Right cardiac atrium (tissue), 5 donors: ENCODE data around the gene CMKLR1. TPM values are rescaled to one million over a fixed set of nuclear protein-coding genes. Genes with fewer than 3 reads are reported as not detected.

ENCODE experiments used
- ATAC-seq, 2 donors: fragments of 200-7000 bp; cut with Tn5 transposase; one replicate each; pipeline versions ENCODE4 v1.8.0 to v1.9.1; 2020; ENCODE audit warnings: moderate library complexity in 2 of 2, mild to moderate bottlenecking in 1 of 2
- DNase-seq, 3 donors: peaks; one replicate each; pipeline ENCODE4 v3.0.0-alpha.2; 2020
- H3K27ac ChIP-seq: one replicate; pipeline ENCODE4 v1.5.1; 2013; ENCODE audit warnings: mild to moderate bottlenecking, low read length, control low read depth, moderate library complexity
- H3K27me3 ChIP-seq: one replicate; pipeline ENCODE4 v1.6.1; 2013; ENCODE audit not compliant: control insufficient read depth, insufficient read depth
- H3K4me1 ChIP-seq: one replicate; pipeline ENCODE4 v1.6.1; 2013; ENCODE audit warnings: low read length; ENCODE audit not compliant: control insufficient read depth, insufficient read depth
- H3K4me3 ChIP-seq: one replicate; pipeline ENCODE4 v1.5.1; 2013; ENCODE audit warnings: low read length, control low read depth
- H3K9me3 ChIP-seq: one replicate; pipeline ENCODE4 v1.6.1; 2013; ENCODE audit warnings: low read length; ENCODE audit not compliant: control insufficient read depth
- WGBS: extraction: QIAGEN DNeasy Blood & Tissue Kit; methylation state at CpG from one replicate; pipeline ENCODE4 v1.1.7; 2013; 5-methylcytosine and 5-hydroxymethylcytosine counted together
- intact Hi-C, 4 donors: fragments of 100-400 bp; cut with DNase I; formaldehyde crosslinking; loops; one replicate each; pipeline versions ENCODE4 v1.11.0 to v1.14.0; 2022 to 2023
- polyA plus RNA-seq: library from polyadenylated mRNA; stranded (reverse); fragments of 200-250 nt; gene quantifications from one replicate; pipeline ENCODE4 v1.2.3, GENCODE V29; 2013
- total RNA-seq, 4 donors: library from RNA; stranded (reverse); fragmentation: NEBNext Ultra II Directional; extraction: Animal tissue kit (Norgen Biotek cat#: 25700); gene quantifications; one replicate each; pipeline ENCODE4 v1.2.1, GENCODE V29; 2021
- donor health status: healthy with polysubstance abuse.
- donor health status: DM: no; HTN: yes; CAD: no.
- donor health status: DM: no; HTN: no; CAD: no.
- donor health status: DM: no; HTN: yes; CAD: no; lungs with severe emphysema.
- donor health status: DM: yes; HTN: yes; CAD: no.

The CMKLR1 gene
- total and polyA plus RNA-seq, 5 donors: 1.6 to 17.9 (median 7.8) TPM

- intact Hi-C loops: no loop called here
- ATAC-seq: peak in 1 of 2 donors; percentile 52
- Histone ChIP-seq H3K4me1 (no peaks in the 10 kb centered on the region), H3K9me3 (no peaks in the 10 kb centered on the region), H3K27me3 (no peaks in the 10 kb centered on the region), H3K4me3 (no peak overlapping the region), H3K27ac (no peak overlapping the region)
- WGBS: 47% methylated on average over 2 of the region's 2 CpGs
- no peak for DNase-seq
These were observed 68.9 kb downstream of the CMKLR1 start for GRCh38 chr12:108270035-108270848.

GRCh38 chr12:108269224-108269623 is 69.9 kb downstream of the CMKLR1 start:
- 89% methylated on average over 1 of the region's 1 CpG for WGBS
- intact Hi-C loops: no loop called here
- Histone ChIP-seq H3K27ac (no peak overlapping the region), H3K9me3 (no peaks in the 10 kb centered on the region), H3K4me1 (no peaks in the 10 kb centered on the region), H3K27me3 (no peaks in the 10 kb centered on the region), H3K4me3 (no peak overlapping the region)
- DNase-seq (no peak), ATAC-seq (no peak)

- 28% methylated on average over 1 of the region's 1 CpG for WGBS
- intact Hi-C loops: no loop called here
- DNase-seq (no peak), ATAC-seq (no peak)
- no peaks in the 10 kb centered on the region for H3K9me3 ChIP-seq
- no peaks in the 10 kb centered on the region for H3K4me1 ChIP-seq
- H3K27ac ChIP-seq: no peak overlapping the region
- H3K4me3 ChIP-seq: no peak overlapping the region
- H3K27me3 ChIP-seq: no peaks in the 10 kb centered on the region
These were observed 70.7 kb downstream of the CMKLR1 start for GRCh38 chr12:108268397-108268796.

GRCh38 chr12:108267450-108267849 is 71.7 kb downstream of the CMKLR1 start:
- Histone ChIP-seq H3K27me3 (no peaks in the 10 kb centered on the region), H3K9me3 (no peaks in the 10 kb centered on the region), H3K4me3 (no peak overlapping the region), H3K4me1 (no peaks in the 10 kb centered on the region), H3K27ac (no peak overlapping the region)
- no peak for DNase-seq
- no peak for ATAC-seq
- 71% methylated on average over 4 of the region's 4 CpGs for WGBS
- intact Hi-C loops: no loop called here

GRCh38 chr12:108266131-108266530 is 73.0 kb downstream of the CMKLR1 start:
- no peak overlapping the region for H3K4me3 ChIP-seq
- no peak overlapping the region for H3K27ac ChIP-seq
- H3K9me3 ChIP-seq: no peaks in the 10 kb centered on the region
- intact Hi-C loops: no loop called here
- no peak for DNase-seq
- no peaks in the 10 kb centered on the region for H3K27me3 ChIP-seq
- ATAC-seq: no peak
- no peaks in the 10 kb centered on the region for H3K4me1 ChIP-seq
- WGBS: 88% methylated on average over 1 of the region's 1 CpG

GRCh38 chr12:108265505-108265904 is 73.6 kb downstream of the CMKLR1 start:
- intact Hi-C loops: no loop called here
- DNase-seq: no peak
- 92% methylated on average over 1 of the region's 1 CpG for WGBS

GRCh38 chr12:108260969-108261368 is 78.1 kb downstream of the CMKLR1 start:
- Histone ChIP-seq H3K4me1 (no peaks in the 10 kb centered on the region), H3K27me3 (no peaks in the 10 kb centered on the region), H3K9me3 (no peaks in the 10 kb centered on the region), H3K27ac (no peak overlapping the region), H3K4me3 (no peak overlapping the region)
- intact Hi-C loops: no loop called here
- ATAC-seq (no peak), DNase-seq (no peak)

More at GRCh38 chr12:108265505-108265904, 73.6 kb downstream of the CMKLR1 start:
- Histone ChIP-seq H3K4me1 (no peaks in the 10 kb centered on the region), H3K4me3 (no peak overlapping the region), H3K27me3 (no peaks in the 10 kb centered on the region), H3K27ac (no peak overlapping the region), H3K9me3 (no peaks in the 10 kb centered on the region)
- ATAC-seq: no peak

GRCh38 chr12:108260039-108260438 is 79.1 kb downstream of the CMKLR1 start:
- ATAC-seq (no peak), DNase-seq (no peak)
- Histone ChIP-seq H3K27me3 (no peaks in the 10 kb centered on the region), H3K4me3 (no peak overlapping the region), H3K27ac (no peak overlapping the region), H3K9me3 (no peaks in the 10 kb centered on the region), H3K4me1 (no peaks in the 10 kb centered on the region)
- WGBS: 71% methylated on average over 3 of the region's 3 CpGs
- intact Hi-C loops: no loop called here

- Histone ChIP-seq H3K27me3 (no peaks in the 10 kb centered on the region), H3K27ac (no peak overlapping the region), H3K9me3 (no peaks in the 10 kb centered on the region), H3K4me1 (no peaks in the 10 kb centered on the region), H3K4me3 (no peak overlapping the region)
- DNase-seq: no peak
- WGBS: 73% methylated on average over 4 of the region's 4 CpGs
- intact Hi-C loops: no loop called here
- ATAC-seq: no peak
These were observed 81.5 kb downstream of the CMKLR1 start for GRCh38 chr12:108257610-108258106.

GRCh38 chr12:108257004-108257403 is 82.1 kb downstream of the CMKLR1 start:
- Histone ChIP-seq H3K27ac (no peak overlapping the region), H3K4me1 (no peaks in the 10 kb centered on the region), H3K4me3 (no peak overlapping the region), H3K27me3 (no peaks in the 10 kb centered on the region), H3K9me3 (no peaks in the 10 kb centered on the region)
- intact Hi-C loops: no loop called here
- no peak for DNase-seq
- whole genome bisulfite sequencing: 36% methylated on average over 3 of the region's 3 CpGs
- ATAC-seq: no peak

- no peak for DNase-seq
- no peak for ATAC-seq
- no peak overlapping the region for H3K27ac ChIP-seq
- WGBS: 79% methylated on average over 3 of the region's 3 CpGs
- H3K4me3 ChIP-seq: no peak overlapping the region
- no peaks in the 10 kb centered on the region for H3K27me3 ChIP-seq
- intact Hi-C loops: no loop called here
- no peaks in the 10 kb centered on the region for H3K9me3 ChIP-seq
- no peaks in the 10 kb centered on the region for H3K4me1 ChIP-seq
These were observed 83.9 kb downstream of the CMKLR1 start for GRCh38 chr12:108255252-108255602.
